ENCODE results near the gene CHRNG. TPM values are rescaled to one million over a fixed set of nuclear protein-coding genes. Genes with fewer than 3 reads are reported as not detected.
A peak's percentile ranks its signal among the peaks of the same experiment; 100 is the strongest.
"Not testable (repeated sequence)": the region's sequence is repeated elsewhere in the genome, so short reads cannot be mapped to it uniquely, and the experiment has no call there.

The CHRNG gene
- total RNA-seq, 2 experiments from 2014 or later: not detected

DNA sequence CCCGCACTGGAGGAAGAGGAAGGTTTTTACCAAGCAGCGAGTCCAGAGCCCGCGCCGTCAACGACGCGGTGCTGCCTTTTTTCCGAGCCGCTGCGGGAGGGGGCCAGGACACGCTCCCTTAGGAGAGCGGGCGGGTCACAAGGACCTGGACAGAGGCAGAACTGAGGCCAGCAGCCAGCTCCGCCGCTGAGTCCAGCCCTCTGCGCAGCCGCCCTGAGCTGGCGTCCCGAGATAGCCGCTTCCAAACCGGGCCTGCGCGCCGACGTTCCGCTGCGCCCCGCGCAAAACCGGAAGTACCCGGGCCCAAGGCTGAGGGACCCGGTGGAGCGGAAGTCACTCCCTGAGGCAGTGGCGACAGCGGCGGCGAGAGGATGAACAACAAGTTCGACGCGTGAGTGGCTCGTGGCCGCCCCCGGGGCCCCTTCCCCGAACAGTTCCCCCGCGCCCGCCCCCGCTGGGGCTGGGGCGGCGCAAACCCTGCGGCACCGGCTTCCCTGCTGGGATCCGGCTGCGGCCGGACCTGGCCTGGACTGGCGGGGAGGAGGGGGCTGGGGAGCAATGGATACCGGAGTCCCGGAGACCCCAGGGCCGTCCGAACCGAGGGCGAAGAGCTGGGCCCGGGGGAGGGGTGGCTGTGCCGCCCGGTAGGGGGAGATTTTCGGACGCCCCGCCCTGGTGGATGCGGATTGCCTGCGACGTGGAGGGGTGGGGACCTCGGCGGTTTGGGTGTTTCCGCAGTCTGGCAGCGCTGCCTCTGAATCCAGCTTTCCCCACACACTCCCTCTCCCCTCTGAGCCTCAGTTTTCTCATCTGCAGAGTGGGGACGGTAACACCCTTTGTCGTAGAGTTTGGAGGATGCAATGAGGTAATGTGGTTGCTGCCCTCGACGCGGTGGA, 11.1 kb downstream of the CHRNG start, which contains the start of the genes EIF4E2 and TIGD1:
EIF4E2 (plus strand) TSS at position 336 of the 896 bp plus-strand sequence; CDS start at position 372, 36 bp downstream.
TIGD1 (minus strand) TSS at position 204 of the 896 bp plus-strand sequence. CDS start 675 bp downstream, outside the sequence.
- peak within 1 kb of the TSS; percentile 100 for H3K27ac Mint-ChIP-seq
- ATAC-seq (ENCODE audit: low read depth): peak; percentile 95
- POLR2A ChIA-PET: interaction anchor here (0.6 to 1.5 kb wide), 11 partner anchors 8 to 1086 kb away, joined by 3 to 7 read pairs (median 3); partner anchors contain the start of genes CHRNG, INPP5D, NCL and USP40
- DNase-seq: peak; percentile 92
- peak within 1 kb of the TSS; percentile 99 for H3K4me3 Mint-ChIP-seq
- no peaks in the 10 kb centered on the region for H3K27me3 Mint-ChIP-seq
- peaks cover 31% of the 10 kb centered on the region for H3K36me3 Mint-ChIP-seq
- H3K9me3 Mint-ChIP-seq: peaks cover 3% of the 10 kb centered on the region
- H3K4me1 Mint-ChIP-seq: peaks cover 56% of the 10 kb centered on the region

DNA sequence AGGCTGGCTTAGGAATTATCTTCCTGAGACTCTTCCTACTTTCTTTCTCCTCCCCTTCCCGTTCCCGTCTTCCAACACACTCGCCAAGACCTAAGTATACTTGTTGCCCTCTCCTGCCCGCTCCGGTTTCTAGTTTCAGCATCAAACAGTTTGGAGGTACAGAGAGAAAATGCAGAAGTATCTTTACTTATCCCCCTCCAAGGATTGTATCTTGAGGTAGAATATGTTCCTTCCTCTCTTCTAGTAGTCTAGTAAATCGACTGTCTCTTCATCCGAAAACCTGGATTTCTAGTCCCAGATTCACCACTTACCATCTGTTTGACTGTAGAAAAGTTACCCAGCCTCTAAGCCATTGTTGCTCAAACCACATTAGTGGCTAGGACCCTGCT, 11.8 kb downstream of the CHRNG start:
- peaks cover 3% of the 10 kb centered on the region for H3K9me3 Mint-ChIP-seq

DNA sequence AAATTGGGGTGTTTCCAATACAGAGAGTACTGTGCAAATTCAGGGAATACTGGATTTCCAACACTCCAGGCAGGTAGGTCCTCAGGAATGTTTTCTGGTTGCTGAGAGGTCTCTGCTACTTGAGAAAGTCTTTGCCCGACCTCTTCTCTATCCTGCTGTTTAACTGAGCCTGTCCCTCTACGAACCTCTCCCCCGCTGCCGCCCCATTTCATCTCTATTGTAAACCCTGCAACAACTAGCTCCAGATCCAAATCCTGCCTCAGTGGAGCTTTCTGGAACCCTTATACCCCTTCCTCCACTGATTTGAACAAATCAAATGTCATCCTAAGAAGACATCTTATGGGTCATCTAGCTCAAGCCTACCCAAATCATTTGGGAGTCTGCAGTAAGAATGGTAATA, 12.3 kb downstream of the CHRNG start:
- DNase-seq (no peak), ATAC-seq (ENCODE audit: low read depth) (no peak)
- POLR2A ChIA-PET: interaction anchor here (1.2 kb wide), 1 partner anchor 27 kb away, joined by 6 read pairs; no protein-coding TSS in a partner anchor
- Mint-ChIP-seq H3K27me3 (no peaks in the 10 kb centered on the region), H3K9me3 (peaks cover 3% of the 10 kb centered on the region), H3K27ac (peak overlapping the region; percentile 35), H3K36me3 (peaks cover 31% of the 10 kb centered on the region), H3K4me1 (peaks cover 57% of the 10 kb centered on the region), H3K4me3 (peak overlapping the region; percentile 99)

More for the DNA sequence above, 11.8 kb downstream of the CHRNG start:
- DNase-seq (no peak), ATAC-seq (ENCODE audit: low read depth) (no peak)
- Mint-ChIP-seq H3K27me3 (no peaks in the 10 kb centered on the region), H3K36me3 (peaks cover 32% of the 10 kb centered on the region), H3K4me3 (peak overlapping the region; percentile 99), H3K4me1 (peaks cover 56% of the 10 kb centered on the region), H3K27ac (peak overlapping the region; percentile 100)
- POLR2A ChIA-PET: interaction anchor here (0.6 to 1.5 kb wide), 8 partner anchors 8 to 1087 kb away, joined by 3 to 7 read pairs (median 4); partner anchors contain the start of genes INPP5D, NCL and USP40

DNA sequence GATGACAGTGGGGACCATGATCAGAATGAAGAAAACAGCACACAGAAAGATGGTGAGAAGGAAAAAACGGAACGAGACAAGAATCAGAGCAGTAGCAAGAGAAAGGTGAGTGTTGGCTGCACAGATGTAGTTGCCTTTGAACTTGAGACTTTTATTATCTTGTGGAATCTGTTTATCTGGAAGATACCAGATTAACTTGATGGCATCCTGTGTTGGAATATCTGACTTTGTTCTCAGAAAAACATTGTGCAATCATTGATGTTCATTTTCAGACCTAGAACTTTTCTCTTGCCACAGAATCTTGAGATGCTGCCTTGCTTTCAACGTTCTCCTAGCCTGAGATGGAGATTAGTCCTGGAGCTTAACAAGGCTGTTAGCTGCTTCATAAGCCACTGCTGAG, 16.9 kb downstream of the CHRNG start:
- Mint-ChIP-seq H3K27me3 (no peaks in the 10 kb centered on the region), H3K4me3 (no peak overlapping the region), H3K36me3 (peaks cover 31% of the 10 kb centered on the region), H3K9me3 (no peaks in the 10 kb centered on the region), H3K27ac (no peak overlapping the region), H3K4me1 (peaks cover 30% of the 10 kb centered on the region)
- no peak for DNase-seq
- ATAC-seq (ENCODE audit: low read depth): no peak
- POLR2A ChIA-PET: no interaction called here

DNA sequence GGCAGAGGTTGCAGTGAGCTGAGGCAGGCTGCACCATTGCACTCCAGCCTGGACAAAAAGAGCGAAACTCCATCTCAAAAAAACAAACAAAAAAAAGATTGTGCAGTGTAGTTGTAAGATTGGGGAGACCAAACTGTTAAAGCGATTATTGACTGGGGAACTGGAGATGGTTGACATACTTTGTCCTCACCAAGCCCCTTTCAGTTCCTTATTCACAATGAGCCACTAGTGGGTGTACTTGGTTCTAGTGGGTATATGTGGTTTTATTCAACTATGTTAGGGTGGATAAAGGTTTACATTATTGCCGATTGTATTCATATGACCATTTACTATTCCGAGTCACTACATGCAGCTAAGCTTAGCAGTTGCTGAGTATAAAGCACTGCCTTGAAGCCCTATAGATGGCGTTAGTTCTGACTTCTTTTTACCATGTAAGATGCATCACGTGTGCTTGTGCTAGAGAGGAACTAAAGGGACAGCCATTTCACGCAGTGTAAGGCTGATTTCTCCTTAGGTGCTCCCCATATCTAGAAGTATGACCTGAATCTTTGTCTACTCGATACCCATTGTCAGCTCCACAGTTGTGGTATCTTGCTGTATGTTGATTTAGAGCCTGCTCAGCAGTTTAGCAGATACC, 23.1 kb downstream of the CHRNG start:
- Mint-ChIP-seq H3K27ac (no peak overlapping the region), H3K36me3 (peaks cover 35% of the 10 kb centered on the region), H3K9me3 (no peaks in the 10 kb centered on the region), H3K27me3 (no peaks in the 10 kb centered on the region), H3K4me3 (no peak overlapping the region), H3K4me1 (peaks cover 4% of the 10 kb centered on the region)
- POLR2A ChIA-PET: interaction anchor here (1.7 kb wide), 1 partner anchor 12 kb away, joined by 7 read pairs; the partner anchor contains the start of genes EIF4E2 and TIGD1
- no peak for ATAC-seq (ENCODE audit: low read depth)
- no peak for DNase-seq

DNA sequence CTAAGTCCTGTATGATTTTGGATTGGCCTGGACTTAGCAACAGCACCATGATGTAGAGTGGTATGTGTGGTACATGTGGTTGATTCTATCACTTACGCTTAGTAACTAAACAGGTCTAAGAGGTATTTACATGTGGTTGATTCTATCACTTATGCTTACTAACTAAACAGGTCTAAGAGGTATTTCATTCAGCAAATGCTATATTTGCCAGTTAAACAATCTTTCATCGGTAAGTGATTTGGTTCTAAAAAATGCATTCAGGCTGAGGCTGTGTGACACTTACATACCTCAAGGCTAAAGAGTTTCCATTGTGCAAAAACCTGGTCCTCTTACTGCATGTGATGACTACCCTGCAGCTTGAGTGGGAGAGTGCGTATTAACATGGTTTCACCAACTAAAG, 24.1 kb downstream of the CHRNG start:
- POLR2A ChIA-PET: interaction anchor here (1.7 kb wide), 1 partner anchor 13 kb away, joined by 7 read pairs; the partner anchor contains the start of genes EIF4E2 and TIGD1
- ATAC-seq (ENCODE audit: low read depth) (no peak), DNase-seq (no peak)
- Mint-ChIP-seq H3K4me3 (no peak overlapping the region), H3K27me3 (no peaks in the 10 kb centered on the region), H3K27ac (no peak overlapping the region), H3K4me1 (peaks cover 4% of the 10 kb centered on the region), H3K9me3 (no peaks in the 10 kb centered on the region), H3K36me3 (peaks cover 37% of the 10 kb centered on the region)

DNA sequence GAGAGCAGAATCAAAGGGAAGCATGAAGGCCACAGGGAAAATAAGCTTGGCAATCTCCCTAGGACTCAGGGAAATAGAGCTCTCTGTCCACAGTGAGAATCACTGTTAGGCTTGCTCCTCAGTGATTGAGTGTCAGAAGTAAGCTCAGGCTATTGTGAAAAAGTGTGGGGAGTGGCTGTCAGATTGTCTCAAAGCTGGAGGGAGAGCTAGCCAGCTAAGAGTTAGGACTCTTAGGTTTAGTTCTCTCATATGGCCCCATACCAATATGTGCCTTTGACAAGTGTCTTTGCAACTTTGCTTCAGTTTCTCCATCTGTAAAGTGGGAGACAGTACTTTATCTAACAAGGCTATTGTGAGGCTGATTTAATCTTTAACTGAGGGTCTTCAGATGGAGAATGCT, 28.2 kb downstream of the CHRNG start:
- no peak for DNase-seq
- peaks cover 30% of the 10 kb centered on the region for H3K36me3 Mint-ChIP-seq
- H3K9me3 Mint-ChIP-seq: no peaks in the 10 kb centered on the region
- H3K27me3 Mint-ChIP-seq: no peaks in the 10 kb centered on the region
- POLR2A ChIA-PET: no interaction called here
- no peak overlapping the region for H3K4me3 Mint-ChIP-seq
- H3K27ac Mint-ChIP-seq: no peak overlapping the region
- H3K4me1 Mint-ChIP-seq: peaks cover 4% of the 10 kb centered on the region
- ATAC-seq (ENCODE audit: low read depth): no peak

DNA sequence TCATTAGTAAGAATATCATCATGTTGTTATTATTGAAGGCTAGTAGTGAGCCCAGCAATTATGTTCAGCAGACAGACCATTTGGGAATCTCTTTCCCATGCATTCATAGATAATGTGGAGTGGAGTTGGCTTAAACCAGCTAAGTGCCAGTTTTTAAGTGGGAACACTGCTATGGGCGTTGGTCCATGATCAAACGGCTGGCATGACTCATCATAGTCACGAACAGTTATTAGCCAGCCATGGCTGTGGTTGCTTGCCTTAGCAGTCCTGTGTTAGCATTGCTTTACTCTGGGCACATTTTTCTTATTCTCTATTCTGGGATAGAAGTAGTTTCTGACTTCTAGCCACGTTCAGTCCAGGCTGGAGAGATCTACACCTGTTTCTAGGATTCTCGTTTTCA, 28.7 kb downstream of the CHRNG start:
- POLR2A ChIA-PET: no interaction called here
- no peak for DNase-seq
- no peak overlapping the region for H3K27ac Mint-ChIP-seq
- peaks cover 30% of the 10 kb centered on the region for H3K36me3 Mint-ChIP-seq
- H3K27me3 Mint-ChIP-seq: no peaks in the 10 kb centered on the region
- peaks cover 3% of the 10 kb centered on the region for H3K4me1 Mint-ChIP-seq
- no peak overlapping the region for H3K4me3 Mint-ChIP-seq
- H3K9me3 Mint-ChIP-seq: no peaks in the 10 kb centered on the region
- ATAC-seq (ENCODE audit: low read depth): no peak

DNA sequence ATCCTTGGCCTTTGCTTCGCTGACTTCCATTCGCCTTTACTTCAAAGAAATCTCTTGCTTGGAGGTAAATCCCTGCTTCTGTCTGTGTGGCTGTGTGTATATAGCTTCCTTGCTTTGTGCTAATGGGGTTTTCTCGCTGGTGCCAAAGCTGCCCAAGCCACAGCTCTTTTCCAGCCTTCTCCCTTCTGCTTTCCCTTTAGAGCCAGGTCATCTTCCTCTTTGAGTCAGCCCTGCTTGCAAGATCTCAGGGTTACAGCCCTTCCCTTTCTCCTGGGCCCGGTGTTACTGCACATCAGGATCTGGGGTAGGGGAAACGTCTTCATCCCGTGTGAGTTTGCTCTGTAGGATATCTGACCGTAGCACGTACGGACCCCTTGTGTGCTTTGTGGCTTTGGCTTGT, 30.0 kb downstream of the CHRNG start:
- no peaks in the 10 kb centered on the region for H3K27me3 Mint-ChIP-seq
- H3K9me3 Mint-ChIP-seq: no peaks in the 10 kb centered on the region
- DNase-seq: no peak
- H3K27ac Mint-ChIP-seq: no peak overlapping the region
- no peak for ATAC-seq (ENCODE audit: low read depth)
- POLR2A ChIA-PET: no interaction called here
- no peaks in the 10 kb centered on the region for H3K4me1 Mint-ChIP-seq
- H3K36me3 Mint-ChIP-seq: peaks cover 34% of the 10 kb centered on the region
- H3K4me3 Mint-ChIP-seq: no peak overlapping the region

DNA sequence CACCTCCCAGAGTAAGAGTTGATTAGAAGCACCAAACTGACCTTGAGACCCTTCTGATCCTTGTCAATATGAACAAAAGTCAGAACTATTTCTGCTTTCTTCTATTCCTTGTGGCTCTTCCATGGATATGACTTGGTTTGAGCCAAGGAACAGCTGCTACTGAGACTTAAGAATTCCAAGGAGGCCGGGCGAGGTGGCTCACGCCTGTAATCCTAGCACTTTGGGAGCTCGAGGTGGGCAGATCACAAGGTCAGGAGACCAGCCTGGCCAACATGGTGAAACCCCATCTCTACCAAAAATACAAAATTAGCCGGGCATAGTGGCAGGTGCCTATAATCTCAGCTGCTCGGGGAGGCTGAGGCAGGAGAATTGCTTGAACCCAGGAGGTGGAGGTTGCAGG, 31.0 kb downstream of the CHRNG start:
- H3K27ac Mint-ChIP-seq; H3K27me3 Mint-ChIP-seq; H3K4me3 Mint-ChIP-seq; ATAC-seq (ENCODE audit: low read depth); H3K9me3 Mint-ChIP-seq; DNase-seq; H3K4me1 Mint-ChIP-seq: not testable (repeated sequence)
- POLR2A ChIA-PET: interaction anchor here (0.7 kb wide), 1 partner anchor 48 kb away, joined by 3 read pairs; no protein-coding TSS in a partner anchor
- peaks cover 32% of the 10 kb centered on the region for H3K36me3 Mint-ChIP-seq

DNA sequence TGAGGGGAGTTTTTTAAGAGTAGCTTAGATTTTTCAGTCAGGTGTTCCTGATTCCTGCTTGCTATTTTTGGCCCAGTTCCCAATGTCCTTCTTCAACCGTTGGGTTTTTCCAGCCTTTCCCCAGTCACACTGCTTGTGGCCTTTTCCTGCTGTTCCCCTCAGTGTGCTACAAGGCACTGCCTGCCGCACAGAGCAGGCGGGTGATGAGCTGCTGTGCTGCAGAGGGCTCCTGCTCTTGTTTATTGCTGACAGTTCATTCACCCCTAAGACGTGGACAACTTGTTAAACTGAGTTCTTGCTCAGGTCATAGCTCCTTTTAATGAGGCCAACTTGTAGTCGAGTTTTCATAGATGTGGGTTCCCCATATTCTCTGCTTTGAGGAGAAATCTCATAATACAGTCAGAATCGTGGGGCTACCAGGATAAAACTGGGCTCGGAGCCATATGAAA, 31.6 kb downstream of the CHRNG start:
- H3K27me3 Mint-ChIP-seq: no peaks in the 10 kb centered on the region
- ATAC-seq (ENCODE audit: low read depth) (no peak), DNase-seq (no peak)
- H3K27ac Mint-ChIP-seq: no peak overlapping the region
- H3K4me3 Mint-ChIP-seq: no peak overlapping the region
- POLR2A ChIA-PET: interaction anchor here (0.7 kb wide), 1 partner anchor 49 kb away, joined by 3 read pairs; no protein-coding TSS in a partner anchor
- peaks cover 30% of the 10 kb centered on the region for H3K36me3 Mint-ChIP-seq
- peaks cover under 1% of the 10 kb centered on the region for H3K4me1 Mint-ChIP-seq
- no peaks in the 10 kb centered on the region for H3K9me3 Mint-ChIP-seq

DNA sequence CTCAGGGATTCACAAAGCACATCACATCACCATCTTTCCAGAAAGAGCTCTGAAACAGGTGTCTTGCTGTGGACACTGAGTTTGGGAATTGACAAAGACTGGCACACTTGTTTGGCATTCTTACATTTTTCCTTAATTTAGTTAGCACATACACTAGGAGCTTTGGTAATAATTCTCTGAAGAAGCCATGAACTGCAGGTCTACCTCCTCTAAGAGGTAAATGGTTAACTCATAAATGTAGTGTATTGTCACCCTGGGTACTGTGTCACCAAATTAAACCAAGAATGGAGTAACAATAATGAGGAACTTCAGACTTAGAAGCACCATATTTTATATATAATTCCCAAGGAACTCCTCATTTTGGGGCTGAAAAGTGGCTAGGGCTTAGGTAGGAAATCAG, 33.5 kb downstream of the CHRNG start:
- H3K4me1 Mint-ChIP-seq: peaks cover 2% of the 10 kb centered on the region

DNA sequence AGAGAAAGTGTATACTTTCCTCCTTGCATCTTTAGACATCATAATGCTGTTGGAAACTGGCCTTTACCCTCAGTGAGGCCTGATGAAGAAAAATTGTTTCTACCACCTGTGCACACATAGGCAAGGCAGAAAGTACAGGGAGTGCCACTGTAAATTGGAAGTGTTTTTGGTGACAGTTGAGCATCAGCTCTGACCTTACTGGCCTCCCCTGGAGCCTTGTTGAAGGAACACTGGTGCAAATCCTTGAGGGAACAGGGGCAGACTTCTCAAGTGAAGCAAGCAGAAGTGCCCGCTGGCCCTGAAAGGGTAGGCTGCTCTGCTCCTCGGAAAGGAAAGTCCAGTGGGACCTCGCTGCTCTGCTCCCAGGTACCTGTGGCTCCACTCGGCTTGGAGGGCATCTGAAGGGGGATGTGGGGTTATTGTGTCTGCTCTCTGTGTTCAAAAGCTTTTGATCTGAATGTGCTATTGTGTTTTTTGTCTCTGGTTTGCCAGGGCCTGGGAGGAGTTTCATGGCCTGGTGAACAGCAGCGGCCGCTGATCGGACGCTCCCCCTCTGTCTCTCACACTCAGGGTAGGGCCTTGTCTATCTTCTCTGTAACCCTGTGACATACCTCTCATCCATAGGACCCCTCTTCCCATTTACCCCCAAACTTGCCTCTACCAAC, 34.4 kb downstream of the CHRNG start:
- peaks cover 16% of the 10 kb centered on the region for H3K36me3 Mint-ChIP-seq
- ATAC-seq (ENCODE audit: low read depth) (no peak), DNase-seq (no peak)
- no peak overlapping the region for H3K4me3 Mint-ChIP-seq
- peaks cover 2% of the 10 kb centered on the region for H3K4me1 Mint-ChIP-seq
- H3K27me3 Mint-ChIP-seq: no peaks in the 10 kb centered on the region
- POLR2A ChIA-PET: no interaction called here
- no peaks in the 10 kb centered on the region for H3K9me3 Mint-ChIP-seq
- no peak overlapping the region for H3K27ac Mint-ChIP-seq

More for the DNA sequence above, 33.5 kb downstream of the CHRNG start:
- Mint-ChIP-seq H3K9me3 (no peaks in the 10 kb centered on the region), H3K27ac (no peak overlapping the region), H3K27me3 (no peaks in the 10 kb centered on the region), H3K4me3 (no peak overlapping the region), H3K36me3 (peaks cover 18% of the 10 kb centered on the region)
- no peak for ATAC-seq (ENCODE audit: low read depth)
- DNase-seq: no peak
- POLR2A ChIA-PET: no interaction called here
